H4 (cell line): ENCODE results near the gene CHPF2. TPM values are rescaled to one million over a fixed set of nuclear protein-coding genes. Genes with fewer than 3 reads are reported as not detected.

Source experiments
- DNase-seq: peaks from one replicate; pipeline ENCODE4 v3.0.0-alpha.2; 2015; ENCODE audit warnings: low spot score
- total RNA-seq: library from RNA; depleted of rRNA; stranded (reverse); fragments of >200 nt; shearing (Covaris generic); gene quantifications from 2 replicates; pipeline ENCODE4 v1.2.3, GENCODE V29; 2014

The CHPF2 gene
- total RNA-seq, 1 experiment from 2014 or later = 26.0 TPM

- DNase-seq = peak; percentile 64
Observed at GRCh38 chr7:151232917-151233701, 826 bp downstream of the CHPF2 start.

GRCh38 chr7:151233804-151234203 is 1.5 kb downstream of the CHPF2 start:
- DNase-seq = no peak

GRCh38 chr7:151235091-151235787 is 3.0 kb downstream of the CHPF2 start:
- no peak for DNase-seq

- no peak for DNase-seq
Observed at GRCh38 chr7:151236406-151236805, 4.1 kb downstream of the CHPF2 start.

- DNase-seq = no peak
Observed at GRCh38 chr7:151237244-151238189, 5.2 kb downstream of the CHPF2 start.

- DNase-seq = no peak
Observed at GRCh38 chr7:151238190-151238810, 6.0 kb downstream of the CHPF2 start.

GRCh38 chr7:151238924-151239836 is 6.9 kb downstream of the CHPF2 start:
- DNase-seq = no peak

- no peak for DNase-seq
Observed at GRCh38 chr7:151239837-151240459, 7.7 kb downstream of the CHPF2 start.

- DNase-seq = no peak
Observed at GRCh38 chr7:151240536-151240935, 8.3 kb downstream of the CHPF2 start.

GRCh38 chr7:151240942-151241754 is 8.9 kb downstream of the CHPF2 start:
- DNase-seq = no peak

GRCh38 chr7:151241755-151242096 is 9.4 kb downstream of the CHPF2 start:
- DNase-seq = no peak

- DNase-seq = no peak
Observed at GRCh38 chr7:151242159-151243044, 10.1 kb downstream of the CHPF2 start.

GRCh38 chr7:151243045-151243349 is 10.7 kb downstream of the CHPF2 start:
- no peak for DNase-seq

- no peak for DNase-seq
Observed at GRCh38 chr7:151243408-151244195, 11.3 kb downstream of the CHPF2 start.

- no peak for DNase-seq
Observed at GRCh38 chr7:151244196-151244840, 12.0 kb downstream of the CHPF2 start.

- DNase-seq = no peak
Observed at GRCh38 chr7:151244841-151245346, 12.6 kb downstream of the CHPF2 start.
